NCI-H226 (cell line): ENCODE measurements around the gene PTPRD.
"Not testable (repeated sequence)": the region's sequence is repeated elsewhere in the genome, so short reads cannot be mapped to it uniquely, and the experiment has no call there.

Source experiments
- DNase-seq: peaks from one replicate; pipeline ENCODE4 v3.0.0-alpha.2; 2015

PTPRD gene

DNA sequence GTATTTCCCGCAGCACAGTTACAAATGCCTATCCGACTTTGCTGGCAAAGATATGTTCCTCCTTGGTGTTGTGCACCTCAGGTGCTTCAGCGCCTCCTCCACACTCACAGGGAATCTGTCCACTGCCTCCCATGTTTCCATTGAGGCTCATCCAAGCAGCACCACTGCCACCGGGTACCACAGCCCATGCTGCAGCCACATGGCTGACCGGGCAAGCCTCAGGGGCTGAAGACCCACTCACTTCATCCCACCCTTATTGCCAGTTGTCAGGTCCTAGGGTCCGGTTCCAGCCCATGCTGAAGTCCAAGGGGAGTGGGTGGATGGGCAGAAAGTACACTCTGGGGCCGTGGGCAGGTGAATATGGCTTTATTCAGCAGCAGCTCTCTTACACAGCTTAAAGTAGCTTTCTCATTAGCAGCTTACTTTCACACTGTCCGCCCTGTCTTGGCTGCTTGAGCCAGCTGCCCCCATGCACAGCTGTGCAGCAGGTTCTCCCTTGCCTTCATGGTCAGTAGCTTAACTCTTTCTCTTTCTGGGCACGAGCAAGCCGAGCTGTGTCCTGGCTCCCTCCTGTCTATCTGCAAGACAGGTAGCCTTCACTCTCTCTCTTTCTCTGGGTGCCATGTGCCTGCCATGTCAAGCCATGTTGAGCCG is 1052.3 kb downstream of the PTPRD start:
- DNase-seq = no peak

DNA sequence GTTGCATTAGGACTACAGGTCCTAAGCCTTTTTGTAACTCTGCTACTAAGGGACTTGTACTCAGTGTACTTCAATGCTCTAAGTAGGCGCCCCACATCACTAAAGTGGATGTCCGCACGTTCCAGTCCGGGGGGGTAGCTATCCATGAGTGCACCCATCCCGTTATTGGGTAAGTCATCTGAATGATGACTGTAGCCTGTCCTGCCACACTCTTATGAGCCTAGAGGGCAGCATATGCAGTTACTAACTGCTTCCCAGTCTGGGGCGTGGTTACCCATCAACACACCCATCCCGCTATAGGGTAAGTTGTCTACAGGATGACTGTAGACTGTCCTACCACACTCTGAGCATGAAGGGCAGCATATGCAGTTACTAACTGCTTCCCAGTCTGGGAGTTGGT is 1053.9 kb downstream of the PTPRD start:
- no peak for DNase-seq

DNA sequence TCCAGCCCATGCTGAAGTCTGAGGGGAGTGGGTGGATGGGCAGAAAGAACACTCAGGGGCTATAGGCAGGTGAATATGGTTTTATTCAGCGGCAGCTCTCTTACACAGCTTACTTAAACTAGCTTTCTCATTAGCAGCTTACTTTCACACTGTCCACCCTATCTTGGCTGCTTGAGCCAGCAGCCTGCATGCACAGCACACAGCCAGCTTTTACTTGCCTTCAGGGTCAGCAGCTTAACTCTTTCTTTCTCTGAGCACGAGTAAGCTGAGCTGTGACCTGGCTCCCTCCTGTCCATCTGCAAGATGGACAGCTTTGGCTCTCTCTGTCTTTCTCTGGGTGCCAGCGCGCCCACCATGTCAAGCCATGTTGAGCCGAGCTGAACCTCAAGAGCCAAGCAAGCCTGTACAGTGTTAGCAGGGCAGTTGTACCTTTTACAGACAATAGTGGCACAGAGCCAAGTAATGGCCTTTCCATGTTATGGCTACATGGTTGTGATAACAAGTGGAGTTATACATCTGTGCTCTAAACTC is 1054.9 kb downstream of the PTPRD start:
- no peak for DNase-seq

DNA sequence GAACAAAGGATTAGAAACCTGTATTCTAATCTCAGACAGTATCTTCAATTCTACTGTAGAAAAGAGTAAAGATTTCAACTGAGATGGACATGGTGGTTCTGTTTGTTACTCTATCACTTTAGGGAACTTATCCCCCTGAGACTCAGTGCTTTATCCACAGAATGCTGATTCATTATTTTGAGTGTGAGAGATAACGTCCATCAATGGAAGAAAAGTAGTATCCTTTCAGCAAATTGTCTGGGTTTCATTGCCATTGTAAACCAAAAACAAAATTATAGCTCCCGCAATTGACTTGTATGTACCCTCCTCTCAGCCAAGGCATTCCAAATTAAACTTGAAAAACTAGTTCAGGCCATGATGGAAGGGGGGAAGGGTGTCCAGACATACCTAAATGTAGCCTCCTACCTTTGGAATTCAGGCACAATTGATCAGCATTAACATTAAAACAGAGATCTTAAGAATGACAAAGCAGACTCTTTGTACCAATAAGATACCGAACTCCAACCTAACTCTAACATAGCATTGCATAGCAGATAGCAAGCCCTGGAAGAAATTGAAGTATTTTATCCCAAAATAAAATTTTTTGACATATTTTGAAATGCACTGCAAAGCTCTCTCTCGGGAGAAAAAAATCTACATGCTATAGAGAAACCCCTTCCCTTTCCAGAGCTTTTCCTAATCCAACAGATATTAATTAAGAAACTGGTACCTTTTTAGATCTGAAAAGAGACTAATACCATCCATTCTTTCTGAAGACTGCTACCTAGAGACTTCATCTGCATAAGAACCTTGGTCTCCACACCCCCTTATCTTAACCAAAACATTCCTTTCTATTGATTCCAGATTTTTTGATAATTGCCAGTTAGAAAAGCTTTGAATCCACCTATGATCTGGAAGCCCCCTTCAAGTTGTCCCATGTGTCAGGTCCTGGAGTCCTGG is 1055.7 kb downstream of the PTPRD start:
- DNase-seq = no peak

DNA sequence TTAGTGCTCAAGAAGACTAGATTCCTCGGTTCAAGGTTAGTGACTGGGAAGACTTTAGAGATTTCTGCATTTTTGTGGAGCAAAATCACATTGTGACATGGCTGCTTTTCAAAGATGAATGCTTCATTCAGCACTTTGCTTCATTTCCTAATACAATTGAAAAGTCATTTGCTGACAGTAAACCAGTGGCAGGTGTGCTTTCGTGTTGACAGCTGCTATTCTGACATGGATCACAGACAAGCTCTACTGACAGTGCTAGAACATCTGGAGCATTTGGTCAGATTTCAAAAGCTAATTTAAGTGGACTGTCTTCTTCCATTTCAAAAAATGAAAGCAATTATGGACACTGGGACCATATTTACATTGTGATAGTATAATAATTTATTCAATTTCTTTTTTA is 1060.1 kb downstream of the PTPRD start:
- DNase-seq = no peak

- DNase-seq = no peak
Measured at GRCh38 chr9:9538766-9539165, 1074.0 kb downstream of the PTPRD start.

- DNase-seq = no peak
Measured at GRCh38 chr9:9538356-9538755, 1074.4 kb downstream of the PTPRD start.

GRCh38 chr9:9536523-9536922 is 1076.3 kb downstream of the PTPRD start:
- no peak for DNase-seq

DNA sequence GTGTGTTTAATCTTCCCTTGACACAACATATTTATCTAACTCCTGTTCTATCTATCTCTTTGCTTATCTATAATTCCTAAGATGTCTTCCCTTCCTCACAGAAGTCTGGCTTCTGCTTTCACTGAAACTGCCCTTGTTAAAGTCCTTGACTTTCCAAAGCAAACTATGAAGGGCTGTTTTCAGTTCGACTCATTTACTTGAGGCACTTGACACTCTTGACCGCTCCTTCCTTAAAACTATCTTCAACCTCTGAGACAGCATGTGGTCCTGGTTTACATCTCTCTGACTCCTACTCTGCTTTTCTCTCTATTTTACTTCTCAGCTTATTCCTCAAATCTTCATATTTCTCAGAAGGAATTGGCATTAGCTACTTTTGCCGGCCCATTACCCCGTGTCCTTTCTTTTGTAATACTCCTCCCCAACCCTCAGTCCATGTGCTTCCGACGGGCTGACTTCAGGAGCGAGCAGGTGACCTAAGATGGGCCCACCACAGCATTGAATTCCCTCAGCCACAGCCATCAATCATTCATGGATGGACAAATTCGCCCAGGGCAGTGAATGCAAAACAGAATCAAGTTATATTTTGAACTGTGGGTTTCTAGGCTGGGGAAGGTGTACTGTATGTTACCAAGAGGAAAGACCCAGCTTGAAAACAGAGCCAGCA is 1089.2 kb downstream of the PTPRD start:
- DNase-seq = no peak

GRCh38 chr9:9522406-9522805 is 1090.4 kb downstream of the PTPRD start:
- no peak for DNase-seq

- no peak for DNase-seq
Measured at GRCh38 chr9:9521033-9521779, 1091.6 kb downstream of the PTPRD start.

DNA sequence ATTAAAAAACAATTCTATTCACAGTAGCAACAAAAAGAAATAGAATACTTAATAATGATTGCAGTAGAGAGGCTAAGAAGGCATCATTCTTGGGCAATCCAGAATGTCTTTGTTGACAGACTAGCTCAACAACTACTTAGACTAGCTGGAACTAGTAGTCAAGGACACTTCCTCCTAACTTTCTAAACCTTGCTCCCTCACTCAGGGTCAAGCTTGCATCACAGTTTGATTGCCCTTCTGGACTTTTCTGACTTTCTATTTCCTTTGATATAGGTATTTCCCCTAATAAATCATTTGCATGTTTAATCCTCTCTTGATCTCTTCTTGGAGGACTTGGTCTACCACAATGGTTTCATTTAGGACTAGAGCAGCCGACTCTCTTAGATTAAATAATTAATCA is 1107.9 kb downstream of the PTPRD start:
- no peak for DNase-seq

DNA sequence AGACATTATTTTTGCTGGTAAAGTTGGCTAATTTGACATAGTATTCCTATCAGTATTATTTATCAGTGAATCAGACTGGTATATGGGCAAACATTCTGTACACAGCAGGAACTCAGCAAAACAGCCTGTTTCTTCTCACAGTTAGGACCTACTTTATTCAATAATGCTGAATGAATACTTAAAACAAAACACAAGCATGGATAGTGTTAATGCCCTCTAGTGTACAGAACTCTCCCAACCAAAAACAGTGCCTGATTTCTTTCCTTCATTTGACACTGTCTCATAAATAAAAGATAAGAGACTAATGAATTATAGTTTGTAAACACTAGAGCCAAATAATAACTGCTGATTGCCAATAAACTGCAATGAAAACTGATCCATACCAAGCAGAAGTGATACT is 1113.3 kb downstream of the PTPRD start:
- no peak for DNase-seq

DNA sequence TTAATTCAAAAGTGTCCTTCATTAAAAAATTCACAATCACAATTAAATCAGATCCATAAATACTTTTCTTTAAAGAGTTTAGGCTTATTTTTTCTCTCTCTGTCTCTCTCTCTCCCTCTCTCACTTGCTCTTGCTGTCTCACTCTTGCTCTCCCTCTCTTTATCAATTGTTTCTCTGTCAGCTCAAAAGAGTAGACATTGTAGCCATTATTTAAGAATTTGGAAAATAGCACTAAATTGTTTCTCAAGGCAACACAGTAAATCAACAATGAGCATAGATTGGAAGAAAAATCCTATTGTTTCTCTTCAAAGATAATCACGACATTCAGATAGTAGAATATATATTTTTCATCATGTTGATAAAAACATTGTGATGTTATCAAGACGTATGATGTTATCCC is 1114.0 kb downstream of the PTPRD start:
- DNase-seq = no peak

GRCh38 chr9:9498128-9498527 is 1114.7 kb downstream of the PTPRD start:
- no peak for DNase-seq

- no peak for DNase-seq
Measured at GRCh38 chr9:9494336-9494735, 1118.5 kb downstream of the PTPRD start.

DNA sequence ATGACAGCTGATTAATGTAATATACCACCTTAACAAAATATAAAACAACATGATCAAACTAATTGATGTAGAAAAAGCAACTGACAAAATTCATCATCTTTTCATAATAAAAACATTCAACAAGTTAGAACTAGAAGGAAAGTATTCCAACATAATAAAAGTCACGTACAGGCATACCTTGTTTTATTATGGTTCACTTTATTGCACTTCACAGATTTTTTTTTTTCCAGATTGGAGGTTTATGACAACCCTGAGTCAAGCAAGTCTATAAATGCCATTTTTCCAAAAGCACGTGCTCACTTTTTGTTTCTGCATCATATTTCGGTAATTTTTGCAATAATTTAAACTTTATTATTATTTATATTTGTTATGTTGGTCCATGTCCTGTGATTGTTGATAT is 1120.3 kb downstream of the PTPRD start:
- DNase-seq = no peak

DNA sequence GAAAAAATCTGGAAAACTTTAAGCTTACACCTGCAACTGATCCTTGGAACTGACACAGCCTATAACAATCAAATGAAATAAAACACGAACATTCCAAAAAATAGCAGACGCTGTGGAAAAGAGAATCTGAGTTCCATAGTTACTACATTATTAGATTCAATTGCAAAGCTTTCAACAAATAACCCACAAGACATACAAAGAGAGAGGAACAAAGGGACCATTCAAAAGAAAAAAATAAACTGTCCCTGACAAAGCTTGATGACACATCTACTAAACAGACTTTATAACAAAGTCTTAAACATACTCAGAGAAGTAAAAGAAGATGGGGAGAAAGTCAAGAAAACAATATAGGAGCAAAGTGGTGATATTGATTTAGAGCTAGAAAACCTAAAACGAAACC is 1123.6 kb downstream of the PTPRD start:
- DNase-seq = no peak

DNA sequence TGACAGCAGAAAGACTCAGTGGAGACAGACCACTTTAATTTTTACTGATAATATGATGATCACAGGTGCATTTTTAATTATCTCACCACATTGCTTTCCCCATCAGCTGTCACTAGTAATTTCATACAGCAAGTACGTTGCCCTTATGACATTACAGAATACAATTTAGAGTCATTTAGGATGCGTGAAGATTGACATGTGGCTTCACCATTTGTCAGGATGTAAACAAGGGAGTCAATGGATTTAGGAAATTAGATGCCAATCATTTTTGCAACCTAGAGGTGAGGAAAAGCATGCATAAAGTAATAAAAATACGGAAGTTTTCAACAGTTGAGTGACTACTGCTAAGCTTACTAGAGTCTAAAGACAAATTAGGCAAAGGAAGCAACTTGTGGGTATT is 1129.6 kb downstream of the PTPRD start:
- no peak for DNase-seq

DNA sequence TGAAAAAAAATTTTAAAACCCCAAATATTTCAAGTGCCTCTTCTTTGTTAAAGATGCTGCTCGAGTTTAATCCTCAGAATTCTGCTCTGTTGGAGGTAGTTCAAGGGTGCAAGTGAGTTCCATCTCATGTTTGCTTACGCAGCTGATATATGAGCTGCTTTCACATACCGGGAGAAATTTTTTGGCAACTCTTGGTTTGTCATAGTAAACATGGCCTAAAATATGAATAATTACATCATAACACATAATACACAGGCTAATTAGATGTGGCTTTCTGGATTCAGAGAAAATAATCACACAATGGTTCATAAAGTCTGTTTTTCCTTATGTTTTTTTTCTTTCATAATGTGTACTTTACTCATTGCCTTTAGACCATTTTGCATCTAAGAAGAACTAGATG is 1134.1 kb downstream of the PTPRD start:
- DNase-seq = no peak

DNA sequence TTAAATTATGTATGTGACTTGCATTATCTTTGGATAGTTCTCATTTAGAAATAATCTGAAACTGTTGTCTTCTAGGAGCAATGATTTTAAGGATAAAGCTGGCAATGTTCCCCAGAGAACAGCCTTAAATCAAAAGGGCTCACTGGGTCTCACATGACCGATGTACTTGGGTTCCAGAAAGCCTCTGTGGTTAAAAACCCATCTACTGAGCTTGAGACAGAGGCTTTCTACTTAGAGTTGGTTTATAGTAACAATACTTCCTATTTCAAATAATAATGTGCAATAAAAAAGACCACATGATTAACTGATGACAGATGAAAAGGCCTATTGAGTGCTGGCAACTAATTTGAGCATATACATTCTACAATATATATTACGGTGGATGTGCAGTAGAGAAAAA is 1143.5 kb downstream of the PTPRD start:
- DNase-seq = no peak

- DNase-seq = not testable (repeated sequence)
Measured at GRCh38 chr9:9441874-9442273, 1170.9 kb downstream of the PTPRD start.

DNA sequence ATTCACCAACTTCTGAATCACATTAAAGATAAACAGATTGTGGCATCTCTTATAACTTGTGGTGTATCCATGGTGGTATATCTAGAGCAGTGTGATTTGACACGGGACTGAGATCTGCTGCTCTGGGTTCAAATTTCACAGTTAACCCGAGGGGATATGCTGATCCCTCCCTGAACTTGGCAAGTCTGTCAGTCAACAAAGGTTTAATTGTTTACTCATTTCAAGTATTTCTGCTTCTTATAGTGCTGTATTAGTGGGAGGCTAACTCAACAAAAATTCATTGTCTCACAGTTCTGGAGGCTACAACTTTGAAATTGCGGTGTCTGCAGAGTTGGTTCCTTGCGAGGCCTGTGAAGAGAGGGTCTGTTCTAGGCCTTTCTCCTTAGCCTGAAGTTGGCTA is 1175.2 kb downstream of the PTPRD start:
- DNase-seq = no peak
